ENCODE results near the gene LITAFD. TPM values are rescaled to one million over a fixed set of nuclear protein-coding genes. Genes with fewer than 3 reads are reported as not detected.

Gene LITAFD
- total RNA-seq, 1 donor from 2014 or later, result not detected

- Mint-ChIP-seq H3K27ac (ENCODE audit: unreplicated experiment) (peak overlapping the region; percentile 76), H3K36me3 (ENCODE audit: unreplicated experiment) (no peaks in the 10 kb centered on the region), H3K27me3 (ENCODE audit: unreplicated experiment) (no peaks in the 10 kb centered on the region), H3K4me1 (ENCODE audit: unreplicated experiment) (peaks cover 81% of the 10 kb centered on the region), H3K4me3 (ENCODE audit: unreplicated experiment) (peak overlapping the region; percentile 52), H3K9me3 (ENCODE audit: unreplicated experiment) (no peaks in the 10 kb centered on the region)
- DNase-seq (ENCODE audit: extremely low spot score, unreplicated experiment), result no peak
- no peak for TF ChIP-seq CTCF (IDR thresholded peaks at IDR 0.05)
Measured at GRCh38 chr16:8863594-8864424, 18.3 kb upstream of the LITAFD start.

- no peaks in the 10 kb centered on the region for H3K9me3 Mint-ChIP-seq (ENCODE audit: unreplicated experiment)
- DNase-seq (ENCODE audit: extremely low spot score, unreplicated experiment), result no peak
- H3K36me3 Mint-ChIP-seq (ENCODE audit: unreplicated experiment), result no peaks in the 10 kb centered on the region
- no peaks in the 10 kb centered on the region for H3K27me3 Mint-ChIP-seq (ENCODE audit: unreplicated experiment)
- peaks cover 81% of the 10 kb centered on the region for H3K4me1 Mint-ChIP-seq (ENCODE audit: unreplicated experiment)
- H3K27ac Mint-ChIP-seq (ENCODE audit: unreplicated experiment), result peak overlapping the region; percentile 76
- no peak for TF ChIP-seq CTCF (IDR thresholded peaks at IDR 0.05)
- H3K4me3 Mint-ChIP-seq (ENCODE audit: unreplicated experiment), result peak overlapping the region; percentile 52
Measured at GRCh38 chr16:8864480-8865110, 17.6 kb upstream of the LITAFD start.

- H3K36me3 Mint-ChIP-seq (ENCODE audit: unreplicated experiment), result no peaks in the 10 kb centered on the region
- TF ChIP-seq CTCF (IDR thresholded peaks at IDR 0.05), result no peak
- peak overlapping the region; percentile 23 for H3K27ac Mint-ChIP-seq (ENCODE audit: unreplicated experiment)
- no peak overlapping the region for H3K4me3 Mint-ChIP-seq (ENCODE audit: unreplicated experiment)
- H3K27me3 Mint-ChIP-seq (ENCODE audit: unreplicated experiment), result no peaks in the 10 kb centered on the region
- H3K9me3 Mint-ChIP-seq (ENCODE audit: unreplicated experiment), result no peaks in the 10 kb centered on the region
- no peak for DNase-seq (ENCODE audit: extremely low spot score, unreplicated experiment)
- peaks cover 77% of the 10 kb centered on the region for H3K4me1 Mint-ChIP-seq (ENCODE audit: unreplicated experiment)
Measured at GRCh38 chr16:8865145-8865882, 16.8 kb upstream of the LITAFD start.

- peaks cover 73% of the 10 kb centered on the region for H3K4me1 Mint-ChIP-seq (ENCODE audit: unreplicated experiment)
- H3K4me3 Mint-ChIP-seq (ENCODE audit: unreplicated experiment), result peak overlapping the region; percentile 96
- peak overlapping the region; percentile 89 for H3K27ac Mint-ChIP-seq (ENCODE audit: unreplicated experiment)
Measured at GRCh38 chr16:8866118-8866883, 15.8 kb upstream of the LITAFD start.

More at GRCh38 chr16:8866118-8866883, 15.8 kb upstream of the LITAFD start:
- no peak for TF ChIP-seq CTCF (IDR thresholded peaks at IDR 0.05)
- DNase-seq (ENCODE audit: extremely low spot score, unreplicated experiment), result no peak
- Mint-ChIP-seq H3K36me3 (ENCODE audit: unreplicated experiment) (no peaks in the 10 kb centered on the region), H3K27me3 (ENCODE audit: unreplicated experiment) (no peaks in the 10 kb centered on the region), H3K9me3 (ENCODE audit: unreplicated experiment) (no peaks in the 10 kb centered on the region)

Measured in osteocyte (in vitro differentiated cells).